HS-27A (cell line): ENCODE data around the gene PPFIA1.

Experiments used
- DNase-seq: peaks from one replicate; pipeline ENCODE4 v3.0.0-alpha.2; 2012; ENCODE audit warnings: low read depth, missing footprints

The PPFIA1 gene

DNA sequence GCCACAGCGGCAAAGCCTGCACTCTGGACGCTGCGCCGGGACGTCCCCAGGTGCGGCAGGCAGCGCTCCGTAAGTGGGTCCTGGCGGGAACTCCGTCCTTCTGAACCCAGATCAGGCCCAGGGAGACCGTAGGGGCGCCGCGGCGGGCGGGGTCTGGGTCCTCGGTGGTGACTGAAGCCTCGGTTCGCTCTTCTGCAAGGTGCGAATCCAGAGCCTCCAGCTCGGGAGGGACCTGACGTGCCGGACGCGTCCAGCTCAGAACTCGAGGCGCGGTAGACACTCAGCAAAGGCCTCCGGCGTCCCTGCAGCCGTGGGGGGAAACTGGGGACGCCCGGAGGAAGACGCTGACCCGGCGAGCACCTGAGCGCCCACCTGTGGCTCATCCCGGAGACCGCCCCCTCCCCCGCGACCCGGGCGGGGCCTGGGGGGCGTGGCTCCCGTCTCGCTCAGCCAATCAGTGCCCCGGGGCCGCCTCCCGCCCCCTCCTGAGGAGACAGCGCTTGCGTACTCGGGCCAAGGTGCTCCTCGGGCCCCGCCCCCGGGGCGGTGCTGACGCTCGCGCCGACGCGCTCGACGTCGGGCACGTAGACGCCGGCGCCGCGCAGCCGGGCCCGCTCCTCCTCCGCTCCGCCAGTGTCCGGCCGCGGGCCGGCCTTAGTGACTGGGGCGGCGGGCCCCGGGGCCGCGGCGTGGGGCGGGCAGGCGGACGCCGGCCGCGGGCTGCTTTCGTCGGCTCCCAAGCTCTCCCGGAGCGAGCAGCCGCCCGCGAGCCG is at the start of gene PPFIA1:
TSS of gene PPFIA1 (plus strand) at position 587 of the 773 bp plus-strand sequence. CDS start 1,483 bp downstream, outside the sequence.
- DNase-seq: peak; percentile 82

DNA sequence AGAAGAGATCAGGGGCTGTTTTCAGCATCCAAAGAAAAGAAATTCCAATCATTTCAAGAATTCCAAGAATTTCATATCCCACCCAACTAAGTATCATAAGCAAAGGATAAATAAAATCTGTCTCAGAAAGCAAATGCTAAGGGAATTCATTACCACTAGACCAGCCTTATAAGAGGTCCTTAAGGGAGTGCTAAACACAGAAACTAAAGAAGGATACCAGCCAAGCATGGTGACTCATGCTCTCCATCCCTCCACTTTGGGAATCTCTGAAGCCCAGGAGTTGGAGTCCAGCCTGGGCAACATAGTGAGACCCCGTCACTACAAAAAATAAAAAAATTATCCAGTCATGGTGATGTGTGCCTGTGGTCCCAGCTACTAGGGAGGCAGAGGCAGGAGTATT is 49.6 kb upstream of the PPFIA1 start:
- peak; percentile 73 for DNase-seq

DNA sequence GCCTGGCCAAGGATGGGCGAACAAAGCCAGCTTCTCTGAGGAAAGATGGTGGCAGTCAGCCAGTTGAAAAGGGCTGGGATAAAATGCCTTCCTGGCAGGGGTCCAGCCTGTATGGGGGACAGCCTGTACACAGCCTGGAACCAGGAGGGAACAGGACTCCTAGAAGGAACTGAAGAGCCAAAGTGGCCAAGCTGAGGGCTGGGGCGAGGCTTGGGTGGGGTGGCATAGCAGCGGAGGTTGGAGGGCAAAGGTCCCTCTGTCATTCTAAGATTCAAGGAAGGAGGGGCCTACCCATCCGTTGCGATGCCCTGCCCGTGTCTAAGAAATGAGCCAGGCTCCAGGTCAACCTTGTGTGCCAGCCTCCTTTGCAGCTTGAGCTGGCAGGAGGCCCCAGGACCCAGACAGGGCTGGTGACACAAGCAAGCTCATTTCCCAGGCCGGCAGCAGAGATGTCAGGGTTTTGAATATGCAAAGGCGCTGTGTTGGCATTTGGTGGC is 44.8 kb upstream of the PPFIA1 start:
- no peak for DNase-seq

DNA sequence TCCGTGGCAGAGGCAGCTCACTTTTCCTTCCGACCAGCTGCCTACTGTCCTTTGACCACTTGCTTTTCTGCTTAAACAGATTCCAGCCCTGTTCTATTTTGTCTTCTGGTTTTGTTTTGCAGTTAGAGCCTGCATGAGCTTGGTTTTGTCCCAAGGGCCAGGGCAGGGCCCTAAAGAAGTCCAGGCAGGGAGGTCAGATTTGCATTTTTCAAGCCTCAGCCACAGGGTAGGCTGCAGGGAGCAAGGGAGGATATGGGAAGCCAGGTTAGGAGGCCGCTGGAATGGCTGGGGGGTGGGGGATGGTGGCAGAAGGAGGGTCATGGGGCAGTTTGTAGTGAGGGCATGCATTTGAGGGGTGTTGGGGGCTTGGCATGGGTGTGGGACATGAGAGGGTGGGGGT is 44.3 kb upstream of the PPFIA1 start:
- DNase-seq: no peak

DNA sequence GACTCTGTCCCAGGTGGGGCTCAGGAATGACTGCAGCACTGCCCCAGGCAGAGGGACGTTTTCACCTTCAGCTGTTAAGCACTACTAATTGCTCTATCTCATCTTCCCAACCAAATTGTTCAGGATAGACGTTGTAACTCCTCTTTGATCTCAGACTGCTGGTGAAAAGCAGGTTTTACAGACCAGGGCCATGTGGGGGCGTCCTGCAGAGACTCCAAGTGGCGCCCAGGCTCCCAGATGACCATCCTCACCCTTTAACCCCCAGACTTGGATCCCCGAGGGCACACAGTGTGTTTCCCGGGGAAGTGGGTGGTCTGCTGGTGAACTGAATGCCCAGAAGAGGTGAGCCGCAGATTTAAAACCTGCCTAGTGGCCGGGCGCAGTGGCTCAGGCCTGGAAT is 43.5 kb upstream of the PPFIA1 start:
- no peak for DNase-seq

DNA sequence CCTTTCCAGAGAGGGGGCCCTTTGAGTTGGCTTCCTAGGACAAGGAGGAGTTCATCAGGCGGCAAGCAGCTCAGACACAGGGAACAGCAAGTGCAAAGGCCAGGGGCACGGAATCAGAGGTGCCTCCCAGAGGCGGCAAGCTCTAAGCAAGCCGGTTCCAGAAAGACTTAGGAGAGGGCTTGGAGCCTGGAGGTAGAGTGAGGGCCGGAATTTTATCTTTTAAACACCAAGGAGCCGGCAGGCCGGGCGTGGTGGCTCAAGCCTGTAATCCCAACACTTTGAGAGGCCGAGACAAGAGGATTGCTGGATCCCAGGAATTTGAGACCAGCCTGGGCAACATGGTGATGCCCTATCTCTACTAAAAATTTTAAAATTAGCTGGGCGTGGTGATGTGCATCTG is 40.8 kb upstream of the PPFIA1 start:
- no peak for DNase-seq

DNA sequence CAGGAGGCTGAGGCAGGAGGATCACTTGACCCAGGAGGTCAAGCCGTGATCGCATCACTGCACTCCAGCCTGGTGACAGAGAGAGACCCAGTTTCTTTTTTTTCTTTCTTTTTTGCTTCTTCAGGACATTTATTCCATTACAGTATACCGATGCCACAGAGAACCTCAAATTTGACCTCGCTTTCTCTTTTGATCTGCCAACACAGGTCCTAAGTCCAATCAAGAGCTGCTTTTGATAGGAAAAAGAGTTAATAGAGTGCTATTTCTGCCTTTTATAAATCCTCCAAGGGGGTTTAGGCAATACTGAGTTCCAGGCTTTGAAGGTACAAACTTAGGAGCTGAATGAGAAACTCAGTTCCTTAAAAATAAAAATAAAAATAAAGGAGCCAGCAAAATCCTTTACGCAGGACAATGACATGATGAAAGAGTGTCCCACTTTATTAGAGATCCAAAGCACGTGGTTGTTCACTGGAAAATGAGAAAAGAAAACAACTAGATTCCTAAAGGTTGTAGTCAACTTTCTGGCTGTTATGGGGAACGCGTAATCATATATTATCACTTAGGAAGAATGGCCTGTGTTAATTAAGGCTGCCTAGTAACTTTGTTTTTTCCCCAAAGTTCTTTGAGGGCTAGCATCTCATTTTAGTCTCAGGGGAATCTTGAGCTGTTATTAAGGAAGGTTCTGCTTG is 40.2 kb upstream of the PPFIA1 start:
- DNase-seq: no peak

DNA sequence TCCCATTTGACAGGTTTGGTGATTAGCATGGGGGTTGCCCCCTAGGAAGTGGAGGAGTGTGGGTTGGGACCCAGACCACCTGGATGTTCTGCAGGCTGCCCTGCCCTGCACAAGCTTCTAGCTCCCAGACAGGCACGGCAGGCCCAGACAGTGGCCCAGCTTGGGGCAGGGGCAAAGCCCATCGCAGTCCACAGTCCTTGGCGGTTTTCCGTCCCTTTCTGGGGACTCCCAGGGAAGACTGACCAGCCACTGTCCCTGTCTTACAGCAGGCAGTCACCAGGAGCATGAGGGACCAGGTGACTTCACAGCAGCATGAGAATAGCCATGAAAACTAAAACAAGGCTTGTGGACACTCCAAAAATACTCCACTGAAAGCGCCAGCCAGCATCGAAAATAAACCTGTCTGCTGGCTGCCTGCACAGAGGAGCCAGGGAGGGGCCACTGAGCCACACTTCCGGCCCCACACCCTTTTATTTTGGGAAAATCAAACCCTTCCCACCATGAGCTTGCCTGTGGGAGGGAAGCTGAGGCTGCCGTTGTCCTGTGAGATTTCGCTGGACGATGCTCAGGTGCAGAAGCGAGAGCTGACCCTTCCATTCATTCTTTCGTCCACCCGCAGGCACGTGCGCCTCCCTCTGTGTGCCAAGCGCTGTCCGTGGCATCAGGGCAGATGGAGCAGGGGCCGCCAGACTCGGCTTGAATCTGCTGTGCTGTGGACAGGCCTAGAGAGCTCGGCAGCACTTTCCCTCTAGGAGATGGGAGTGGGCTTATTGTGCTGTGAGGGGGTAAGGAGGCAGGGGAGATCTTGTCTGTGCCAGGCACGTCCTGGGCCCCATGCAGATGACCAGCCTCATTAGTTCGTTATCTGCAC is 39.4 kb upstream of the PPFIA1 start:
- no peak for DNase-seq

DNA sequence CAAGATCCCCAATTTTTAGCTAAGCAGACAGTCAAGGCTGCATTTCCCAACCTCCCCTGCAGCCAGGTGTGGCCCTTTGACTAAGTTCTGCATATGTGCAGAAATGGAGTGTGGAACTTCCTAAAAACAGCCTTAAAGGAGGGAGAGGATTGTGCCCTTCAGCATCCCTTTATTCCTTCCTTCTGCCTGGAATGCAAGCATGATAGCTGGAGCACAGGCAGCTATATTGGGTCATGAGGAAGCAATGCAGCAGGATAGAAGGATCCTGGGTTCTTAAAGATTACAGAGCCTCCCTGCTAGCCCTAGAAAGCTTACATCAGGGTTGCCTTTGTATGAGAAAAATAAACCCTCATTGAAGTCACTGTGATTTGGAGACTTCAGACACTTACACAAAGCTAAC is 37.5 kb upstream of the PPFIA1 start:
- no peak for DNase-seq

DNA sequence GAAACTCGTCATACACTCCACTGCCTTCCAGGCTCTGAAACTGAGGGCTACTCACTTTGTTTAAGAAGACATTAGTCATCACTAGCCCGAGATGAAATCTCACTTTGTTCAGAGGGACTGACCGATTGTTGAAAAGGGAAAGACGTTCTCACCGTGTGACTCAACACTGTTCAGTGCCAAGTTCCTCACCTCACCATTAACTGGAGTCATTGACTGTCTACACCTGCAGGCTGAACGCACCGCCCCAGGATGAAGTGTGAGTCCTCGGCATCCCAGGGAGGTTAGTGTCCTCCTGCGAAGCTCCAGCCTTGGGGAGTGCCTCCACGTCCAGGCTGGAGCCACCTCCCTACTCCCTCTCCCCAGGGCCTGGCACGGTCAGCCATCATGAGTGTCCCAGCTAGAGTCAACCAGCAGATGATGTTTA is 37.0 kb upstream of the PPFIA1 start:
- peak; percentile 79 for DNase-seq

DNA sequence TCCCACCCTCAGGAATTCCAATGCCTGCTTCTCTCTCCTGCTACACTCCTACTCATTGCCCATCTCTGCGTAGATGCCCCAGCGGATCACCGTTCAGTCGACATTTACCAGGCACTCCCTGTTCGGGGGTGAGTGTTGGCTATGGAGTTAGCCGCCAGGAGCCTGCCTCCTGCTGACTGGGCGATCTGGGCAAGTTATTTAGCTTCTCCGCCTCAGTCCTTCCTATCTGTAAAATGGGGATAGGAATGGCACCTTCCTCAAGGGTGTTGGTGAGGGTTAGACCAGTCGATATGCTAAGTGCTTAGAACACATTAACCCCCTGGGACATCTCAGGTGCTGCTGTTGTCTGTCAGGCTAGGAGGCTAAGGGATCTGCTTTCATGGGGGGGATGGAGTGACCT is 36.5 kb upstream of the PPFIA1 start:
- DNase-seq: no peak

DNA sequence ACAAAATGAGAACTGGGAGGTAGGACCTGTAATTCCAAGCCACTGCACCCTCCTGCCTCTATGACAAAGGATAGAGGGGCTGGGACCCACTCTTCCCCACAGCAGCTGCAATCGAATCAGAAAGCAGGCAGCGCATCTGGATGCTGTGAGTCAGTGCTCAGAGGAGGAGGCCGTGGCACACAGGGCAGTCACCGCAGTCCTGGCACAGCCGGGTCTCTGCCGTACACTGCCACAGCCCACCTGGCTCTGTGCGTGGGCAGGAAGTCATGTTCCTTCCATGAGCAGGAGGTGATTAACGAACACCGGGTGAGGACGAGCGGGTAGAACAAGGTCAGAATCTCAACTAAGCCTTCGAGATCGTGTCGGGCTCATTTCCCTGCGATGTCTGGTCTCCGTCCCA is 30.2 kb upstream of the PPFIA1 start:
- DNase-seq: no peak

DNA sequence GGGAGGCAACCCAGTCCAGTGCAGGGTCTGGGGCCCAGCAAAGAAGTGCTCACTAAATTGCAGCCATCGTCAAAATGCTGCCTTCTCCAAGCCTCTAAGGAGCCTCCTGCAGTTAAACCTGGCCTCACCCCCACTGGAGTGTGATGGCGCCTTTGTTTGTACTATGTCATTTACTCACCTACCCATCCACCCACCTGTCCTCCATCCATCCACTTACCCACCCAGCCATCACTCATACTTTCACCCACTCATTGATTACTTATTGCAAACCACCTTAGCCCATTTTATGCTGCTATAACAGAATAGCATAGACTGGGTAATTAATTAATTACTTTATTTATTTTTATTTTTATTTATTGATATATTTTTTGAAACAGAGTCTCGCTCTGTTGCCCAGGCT is 28.8 kb upstream of the PPFIA1 start:
- DNase-seq: no peak

DNA sequence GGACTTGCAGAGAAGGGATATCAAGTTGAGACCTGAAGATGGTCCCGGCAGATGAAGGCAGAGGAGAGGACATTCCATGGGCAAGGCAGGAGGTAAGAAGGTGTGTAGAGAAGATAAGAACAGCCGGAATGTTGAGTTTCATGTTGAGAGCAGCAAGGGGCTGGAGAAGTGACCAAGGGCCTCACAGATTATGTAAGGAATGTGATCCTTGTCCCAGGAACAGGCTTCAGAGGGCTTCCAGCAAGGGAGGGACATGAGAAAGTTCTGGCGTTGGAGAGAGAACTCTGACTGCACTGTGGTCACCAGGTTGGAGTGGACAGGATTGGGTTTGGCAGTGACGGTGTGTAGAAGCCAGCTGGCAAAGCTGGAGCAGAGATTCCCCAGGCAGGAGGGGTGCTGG is 27.6 kb upstream of the PPFIA1 start:
- DNase-seq: no peak

DNA sequence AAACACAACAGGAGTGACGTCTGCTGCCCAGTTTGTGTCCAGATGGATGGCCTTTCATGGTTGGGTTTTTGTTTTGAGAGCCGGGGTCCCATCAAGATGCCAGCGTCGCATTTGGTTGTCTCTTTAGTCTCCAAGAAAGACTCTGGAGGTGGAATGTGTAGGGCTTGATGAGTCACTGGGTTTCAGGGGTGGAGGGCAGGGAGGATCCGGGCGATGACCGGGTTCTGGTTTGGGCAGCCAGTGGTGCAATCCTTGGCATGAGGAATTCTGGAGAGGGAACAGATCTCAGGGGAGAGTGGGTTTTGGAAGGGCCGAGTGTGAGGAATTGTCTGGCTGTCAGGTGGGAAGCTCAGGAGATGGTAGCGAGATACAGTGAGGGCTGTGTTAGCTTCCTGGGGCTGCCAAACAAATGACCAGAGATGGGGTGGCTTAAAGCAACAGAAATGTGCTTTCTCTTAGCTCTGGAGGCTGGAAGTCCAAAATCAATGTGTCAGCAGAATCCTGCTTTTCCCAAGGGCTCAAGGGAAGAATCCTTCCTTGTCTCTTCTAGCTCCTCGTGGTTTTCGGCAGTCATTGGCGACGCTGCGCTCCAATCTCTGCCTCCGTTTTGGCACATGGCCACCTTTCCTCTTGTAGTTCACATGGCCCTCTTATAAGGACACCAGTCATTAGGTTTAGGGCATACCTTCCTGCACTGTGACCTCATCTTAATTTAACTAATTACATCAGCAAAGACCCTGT is 26.4 kb upstream of the PPFIA1 start:
- DNase-seq: peak; percentile 71

DNA sequence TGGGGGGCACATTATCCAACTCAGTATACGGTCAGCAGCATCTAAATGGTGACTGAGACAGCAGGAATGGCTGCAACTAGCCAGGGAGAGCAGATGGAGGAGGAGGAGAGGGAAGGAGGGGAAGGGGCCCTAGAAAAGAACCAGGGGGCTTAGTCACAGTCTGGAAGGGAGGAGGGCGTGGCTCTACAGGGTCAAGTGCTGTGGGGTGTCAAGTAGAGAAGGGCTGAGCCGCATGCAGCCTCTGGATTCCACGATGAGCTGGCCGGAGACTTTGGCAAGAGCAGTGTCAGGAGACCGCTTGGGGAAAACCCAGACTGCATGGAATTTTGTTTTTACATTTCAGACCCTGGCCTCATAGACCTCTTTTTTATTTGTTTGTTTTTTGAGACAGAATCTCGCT is 25.8 kb upstream of the PPFIA1 start:
- peak; percentile 86 for DNase-seq

DNA sequence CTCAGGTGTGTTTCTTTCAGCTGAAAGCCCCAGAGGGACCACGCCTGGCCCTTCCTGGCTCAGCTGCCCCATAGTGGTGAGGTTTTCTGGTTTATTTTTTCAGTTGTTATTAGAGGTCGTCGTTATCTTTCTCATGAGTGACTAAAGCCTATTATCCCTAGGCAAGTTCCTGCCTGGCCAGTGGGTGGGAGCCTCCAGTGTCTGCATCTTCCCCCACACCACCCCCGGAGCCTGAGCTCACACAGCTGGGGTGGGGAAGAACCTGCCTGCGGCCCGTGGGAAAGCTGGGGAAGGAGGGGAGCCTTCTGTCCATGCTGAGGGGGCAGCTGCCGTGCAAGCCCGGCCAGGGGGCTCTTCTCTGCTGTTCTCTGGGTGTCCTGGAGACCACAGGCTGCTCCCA is 24.3 kb upstream of the PPFIA1 start:
- no peak for DNase-seq

DNA sequence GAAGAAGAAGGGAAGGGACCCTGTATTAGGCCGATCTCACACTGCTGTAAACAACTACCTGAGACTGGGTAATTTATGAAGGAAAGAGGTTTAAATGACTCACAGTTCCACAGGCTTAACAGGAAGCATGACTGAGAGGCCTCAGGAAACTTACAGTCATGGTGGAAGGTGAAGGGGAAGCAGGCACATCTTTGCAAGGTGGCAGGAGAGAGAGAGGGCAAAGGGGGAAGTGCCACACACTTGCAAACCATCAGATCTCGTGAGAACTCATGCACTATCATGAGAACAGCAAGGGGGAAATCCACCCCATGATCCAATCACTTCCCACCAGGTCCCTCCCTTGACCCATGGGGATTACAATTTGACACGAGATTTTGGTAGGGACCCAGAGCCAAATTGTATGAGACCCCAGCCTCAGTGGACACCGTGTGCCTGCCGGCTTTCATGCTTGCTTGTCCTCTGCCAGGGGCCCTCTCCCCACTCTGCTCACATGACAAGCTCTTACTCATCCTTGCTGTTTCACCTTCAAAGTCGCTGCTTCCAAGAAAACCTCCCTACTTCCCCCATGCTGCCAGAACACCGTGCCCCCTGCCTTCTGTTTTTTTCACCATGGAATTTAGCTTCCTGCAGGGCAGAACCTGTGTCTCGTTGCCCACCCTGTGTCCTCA is 23.3 kb upstream of the PPFIA1 start:
- DNase-seq: no peak

DNA sequence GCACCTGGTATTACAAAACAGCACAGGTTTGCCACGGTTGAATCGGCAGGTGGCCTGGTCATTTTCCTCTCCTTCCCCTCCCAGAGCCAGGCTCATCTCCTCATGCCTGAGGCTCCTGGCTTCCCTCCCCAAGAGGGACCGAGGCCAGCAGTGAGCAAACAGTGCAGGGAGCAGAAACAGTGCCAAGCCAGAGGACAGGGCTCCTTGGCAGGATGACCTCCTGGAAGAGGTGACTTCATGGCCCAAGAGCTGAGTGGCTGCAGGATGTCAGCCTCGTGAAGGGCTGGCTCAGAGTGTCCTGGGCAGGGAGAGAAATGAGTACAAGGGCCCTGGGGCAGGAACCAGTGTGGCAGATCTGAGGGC is 22.8 kb upstream of the PPFIA1 start:
- no peak for DNase-seq

DNA sequence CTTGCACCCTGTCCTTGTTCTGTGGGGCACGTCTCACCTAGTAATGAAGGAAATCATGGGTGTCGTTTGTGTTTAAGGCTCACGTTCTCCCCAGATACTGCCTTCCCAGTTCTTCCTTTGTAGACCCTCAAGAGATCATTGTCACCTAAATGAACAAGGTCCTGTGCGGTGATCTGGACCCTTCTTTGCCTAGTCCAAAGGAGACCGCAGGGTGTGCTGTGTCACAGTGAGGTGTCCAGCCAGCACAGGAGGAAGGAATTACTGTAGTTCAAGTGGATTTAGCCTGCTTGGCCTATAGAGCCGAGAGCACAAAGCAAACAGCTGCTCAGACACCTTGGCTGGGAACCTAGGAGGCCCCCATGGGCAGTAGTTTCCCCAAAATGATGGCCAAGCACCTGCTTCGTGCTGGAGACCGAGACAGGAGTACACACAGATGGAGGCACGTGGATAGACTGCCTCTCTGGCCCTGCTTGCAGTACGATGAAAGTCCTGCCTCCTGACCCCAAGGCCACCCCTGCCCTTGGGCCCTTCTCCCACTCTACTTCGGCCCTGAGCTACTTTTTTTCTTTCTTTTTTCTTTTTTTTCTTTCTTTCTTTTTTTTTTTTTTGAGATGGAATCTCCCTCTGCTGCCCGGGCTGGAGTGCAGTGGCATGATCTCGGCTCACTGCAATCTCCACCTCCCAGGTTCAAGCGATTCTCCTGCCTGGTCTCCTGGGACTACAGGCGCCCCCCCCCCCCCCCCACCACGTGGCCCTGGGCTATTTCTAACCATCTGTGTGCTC is 19.4 kb upstream of the PPFIA1 start:
- DNase-seq: no peak
